ENCODE measurements around the gene FSD1L.

The FSD1L gene

DNA sequence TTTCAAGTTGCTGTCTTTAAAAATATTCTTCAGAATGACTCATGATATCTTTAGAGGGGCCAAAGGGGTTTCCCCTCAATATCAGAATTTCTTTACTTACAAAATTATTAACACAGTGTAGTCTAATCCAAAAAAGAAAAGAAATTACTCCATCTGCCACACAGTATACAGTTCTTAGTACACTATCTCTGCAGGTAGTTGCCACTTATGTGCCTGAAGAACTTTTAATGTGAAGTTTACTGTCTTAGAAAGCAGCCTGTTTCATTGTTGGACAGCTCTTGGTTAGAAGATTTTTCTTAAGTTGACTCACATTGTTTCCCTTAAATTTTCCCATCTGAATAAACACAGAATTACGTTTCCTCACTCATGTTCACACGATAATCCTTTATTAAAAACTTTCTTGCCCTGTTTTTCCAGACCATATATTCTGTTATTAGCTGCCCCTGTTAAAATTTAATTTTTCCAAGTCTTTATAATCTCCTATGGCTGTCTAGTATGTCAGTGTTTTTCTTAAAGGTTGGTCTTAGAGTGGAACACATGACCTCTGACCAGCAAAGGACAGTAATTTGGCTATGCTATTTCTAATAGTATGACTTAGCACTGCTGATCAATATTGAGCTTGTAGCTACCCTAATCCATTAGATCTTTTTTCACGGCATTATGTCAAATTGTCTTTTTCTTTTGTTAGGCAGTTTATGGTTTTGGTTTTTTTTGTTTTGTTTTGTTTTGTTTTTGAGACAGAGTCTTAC, 88.3 kb downstream of the FSD1L start:
- Histone ChIP-seq H3K36me3 (ENCODE audit: control insufficient read depth in 2 of 2, insufficient read depth in 1 of 2, low read length in 2 of 2) (peaks cover 0 to 16% of the 10 kb centered on the region in 2 experiments; a peak in 1 of 3 replicates), H3K27ac (ENCODE audit: extremely low read depth, low read depth, low read length) (no peak overlapping the region), H3K4me3 (ENCODE audit: low read depth, low read length) (no peak overlapping the region), H3K9me3 (ENCODE audit: control insufficient read depth, insufficient read depth, low read depth, low read length) (no peaks in the 10 kb centered on the region), H3K4me1 (ENCODE audit: control insufficient read depth, insufficient read depth, low read length) (no peaks in the 10 kb centered on the region)
- TF ChIP-seq ZNF23 (tag by site-specific recombination; IDR thresholded peaks at IDR 0.05; ENCODE audit: borderline replicate concordance) (no peak), ZNF654 (tag by site-specific recombination; IDR thresholded peaks at IDR 0.05; ENCODE audit: low read depth) (no peak), ZNF530 (tag by site-specific recombination; IDR thresholded peaks at IDR 0.05; ENCODE audit: low read depth) (no peak), ZBTB48 (tag by site-specific recombination; IDR thresholded peaks at IDR 0.05) (no peak), ZNF544 (tag by site-specific recombination; IDR thresholded peaks at IDR 0.05) (no peak), ZBTB8A (tag by site-specific recombination; IDR thresholded peaks at IDR 0.05) (no peak)
- TF ChIP-seq, protein P1, sequence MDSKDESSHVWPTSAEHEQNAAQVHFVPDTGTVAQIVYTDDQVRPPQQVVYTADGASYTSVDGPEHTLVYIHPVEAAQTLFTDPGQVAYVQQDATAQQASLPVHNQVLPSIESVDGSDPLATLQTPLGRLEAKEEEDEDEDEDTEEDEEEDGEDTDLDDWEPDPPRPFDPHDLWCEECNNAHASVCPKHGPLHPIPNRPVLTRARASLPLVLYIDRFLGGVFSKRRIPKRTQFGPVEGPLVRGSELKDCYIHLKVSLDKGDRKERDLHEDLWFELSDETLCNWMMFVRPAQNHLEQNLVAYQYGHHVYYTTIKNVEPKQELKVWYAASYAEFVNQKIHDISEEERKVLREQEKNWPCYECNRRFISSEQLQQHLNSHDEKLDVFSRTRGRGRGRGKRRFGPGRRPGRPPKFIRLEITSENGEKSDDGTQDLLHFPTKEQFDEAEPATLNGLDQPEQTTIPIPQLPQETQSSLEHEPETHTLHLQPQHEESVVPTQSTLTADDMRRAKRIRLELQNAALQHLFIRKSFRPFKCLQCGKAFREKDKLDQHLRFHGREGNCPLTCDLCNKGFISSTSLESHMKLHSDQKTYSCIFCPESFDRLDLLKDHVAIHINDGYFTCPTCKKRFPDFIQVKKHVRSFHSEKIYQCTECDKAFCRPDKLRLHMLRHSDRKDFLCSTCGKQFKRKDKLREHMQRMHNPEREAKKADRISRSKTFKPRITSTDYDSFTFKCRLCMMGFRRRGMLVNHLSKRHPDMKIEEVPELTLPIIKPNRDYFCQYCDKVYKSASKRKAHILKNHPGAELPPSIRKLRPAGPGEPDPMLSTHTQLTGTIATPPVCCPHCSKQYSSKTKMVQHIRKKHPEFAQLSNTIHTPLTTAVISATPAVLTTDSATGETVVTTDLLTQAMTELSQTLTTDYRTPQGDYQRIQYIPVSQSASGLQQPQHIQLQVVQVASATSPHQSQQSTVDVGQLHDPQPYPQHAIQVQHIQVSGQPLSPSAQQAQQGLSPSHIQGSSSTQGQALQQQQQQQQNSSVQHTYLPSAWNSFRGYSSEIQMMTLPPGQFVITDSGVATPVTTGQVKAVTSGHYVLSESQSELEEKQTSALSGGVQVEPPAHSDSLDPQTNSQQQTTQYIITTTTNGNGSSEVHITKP (tag by site-specific recombination; IDR thresholded peaks at IDR 0.05), result no peak
- TF ChIP-seq, protein P2, sequence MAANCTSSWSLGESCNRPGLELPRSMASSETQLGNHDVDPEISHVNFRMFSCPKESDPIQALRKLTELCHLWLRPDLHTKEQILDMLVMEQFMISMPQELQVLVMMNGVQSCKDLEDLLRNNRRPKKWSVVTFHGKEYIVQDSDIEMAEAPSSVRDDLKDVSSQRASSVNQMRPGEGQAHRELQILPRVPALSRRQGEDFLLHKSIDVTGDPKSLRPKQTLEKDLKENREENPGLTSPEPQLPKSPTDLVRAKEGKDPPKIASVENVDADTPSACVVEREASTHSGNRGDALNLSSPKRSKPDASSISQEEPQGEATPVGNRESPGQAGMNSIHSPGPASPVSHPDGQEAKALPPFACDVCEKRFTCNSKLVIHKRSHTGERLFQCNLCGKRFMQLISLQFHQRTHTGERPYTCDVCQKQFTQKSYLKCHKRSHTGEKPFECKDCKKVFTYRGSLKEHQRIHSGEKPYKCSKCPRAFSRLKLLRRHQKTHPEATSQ (tag by site-specific recombination; IDR thresholded peaks at IDR 0.05), result no peak
- ChIA-PET CTCF (interaction anchor here (0.5 kb wide), 1 partner anchor 1765 kb away, joined by 5 read pairs; no protein-coding TSS in a partner anchor), POLR2A (no interaction called here)

DNA sequence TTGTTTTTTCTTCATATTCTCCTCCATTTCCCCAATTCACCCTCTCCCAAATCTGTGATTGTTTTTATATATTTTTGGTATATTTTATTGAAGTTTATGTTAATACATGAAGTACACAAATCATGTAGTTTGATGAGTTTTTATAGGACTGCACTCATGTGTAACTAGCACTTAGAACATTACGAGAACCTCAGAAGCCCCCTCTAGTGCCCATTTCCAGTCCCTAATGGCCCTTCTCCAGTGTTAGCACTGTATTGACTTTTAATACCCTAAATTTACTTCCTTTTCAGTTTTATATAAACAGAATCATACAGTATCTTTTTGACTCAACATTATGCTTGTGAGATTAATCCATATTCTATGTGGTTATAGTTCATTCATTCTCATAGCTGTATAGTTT, 91.6 kb downstream of the FSD1L start:
- no peak overlapping the region for H3K27ac ChIP-seq (ENCODE audit: extremely low read depth, low read depth, low read length)
- no peak overlapping the region for H3K4me3 ChIP-seq (ENCODE audit: low read depth, low read length)
- TF ChIP-seq, protein P3, sequence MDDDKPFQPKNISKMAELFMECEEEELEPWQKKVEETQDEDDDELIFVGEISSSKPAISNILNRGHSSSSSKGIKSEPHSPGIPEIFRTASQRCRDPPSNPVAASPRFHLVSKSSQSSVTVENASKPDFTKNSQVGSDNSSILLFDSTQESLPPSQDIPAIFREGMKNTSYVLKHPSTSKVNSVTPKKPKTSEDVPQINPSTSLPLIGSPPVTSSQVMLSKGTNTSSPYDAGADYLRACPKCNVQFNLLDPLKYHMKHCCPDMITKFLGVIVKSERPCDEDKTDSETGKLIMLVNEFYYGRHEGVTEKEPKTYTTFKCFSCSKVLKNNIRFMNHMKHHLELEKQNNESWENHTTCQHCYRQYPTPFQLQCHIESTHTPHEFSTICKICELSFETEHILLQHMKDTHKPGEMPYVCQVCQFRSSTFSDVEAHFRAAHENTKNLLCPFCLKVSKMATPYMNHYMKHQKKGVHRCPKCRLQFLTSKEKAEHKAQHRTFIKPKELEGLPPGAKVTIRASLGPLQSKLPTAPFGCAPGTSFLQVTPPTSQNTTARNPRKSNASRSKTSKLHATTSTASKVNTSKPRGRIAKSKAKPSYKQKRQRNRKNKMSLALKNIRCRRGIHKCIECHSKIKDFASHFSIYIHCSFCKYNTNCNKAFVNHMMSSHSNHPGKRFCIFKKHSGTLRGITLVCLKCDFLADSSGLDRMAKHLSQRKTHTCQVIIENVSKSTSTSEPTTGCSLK (tag by site-specific recombination; IDR thresholded peaks at IDR 0.05), result no peak
- TF ChIP-seq OVOL3 (tag by site-specific recombination; IDR thresholded peaks at IDR 0.05), result no peak
- no peak for TF ChIP-seq SP3 (tag by site-specific recombination; IDR thresholded peaks at IDR 0.05)
- no peak for TF ChIP-seq ZNF423 (tag by site-specific recombination; IDR thresholded peaks at IDR 0.05)
- no peak for TF ChIP-seq ATF2 (tag by site-specific recombination; IDR thresholded peaks at IDR 0.05; ENCODE audit: low read depth)
- TF ChIP-seq SCRT1 (tag by site-specific recombination; IDR thresholded peaks at IDR 0.05; ENCODE audit: borderline replicate concordance), result no peak
- TF ChIP-seq ZNF596 (tag by site-specific recombination; IDR thresholded peaks at IDR 0.05), result no peak
- TF ChIP-seq, protein P4, sequence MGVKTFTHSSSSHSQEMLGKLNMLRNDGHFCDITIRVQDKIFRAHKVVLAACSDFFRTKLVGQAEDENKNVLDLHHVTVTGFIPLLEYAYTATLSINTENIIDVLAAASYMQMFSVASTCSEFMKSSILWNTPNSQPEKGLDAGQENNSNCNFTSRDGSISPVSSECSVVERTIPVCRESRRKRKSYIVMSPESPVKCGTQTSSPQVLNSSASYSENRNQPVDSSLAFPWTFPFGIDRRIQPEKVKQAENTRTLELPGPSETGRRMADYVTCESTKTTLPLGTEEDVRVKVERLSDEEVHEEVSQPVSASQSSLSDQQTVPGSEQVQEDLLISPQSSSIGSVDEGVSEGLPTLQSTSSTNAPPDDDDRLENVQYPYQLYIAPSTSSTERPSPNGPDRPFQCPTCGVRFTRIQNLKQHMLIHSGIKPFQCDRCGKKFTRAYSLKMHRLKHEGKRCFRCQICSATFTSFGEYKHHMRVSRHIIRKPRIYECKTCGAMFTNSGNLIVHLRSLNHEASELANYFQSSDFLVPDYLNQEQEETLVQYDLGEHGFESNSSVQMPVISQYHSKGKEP (tag by site-specific recombination; IDR thresholded peaks at IDR 0.05), result no peak
- H3K4me1 ChIP-seq (ENCODE audit: control insufficient read depth, insufficient read depth, low read length), result no peaks in the 10 kb centered on the region
- peaks cover 0 to 16% of the 10 kb centered on the region in 2 experiments; a peak in 1 of 3 replicates for H3K36me3 ChIP-seq (ENCODE audit: control insufficient read depth in 2 of 2, insufficient read depth in 1 of 2, low read length in 2 of 2)
- ChIA-PET POLR2A (no interaction called here), CTCF (interaction anchor here (0.5 to 1.0 kb wide), 3 partner anchors 8 to 1014 kb away, joined by 3 to 5 read pairs (median 4); no protein-coding TSS in a partner anchor)
- H3K9me3 ChIP-seq (ENCODE audit: control insufficient read depth, insufficient read depth, low read depth, low read length), result no peaks in the 10 kb centered on the region
